ENCODE data around the gene KCNIP1.

GRCh38 chr5:170525470-170526211, 21.8 kb downstream of the KCNIP1 start:
- TF ChIP-seq CTCF (IDR thresholded peaks at IDR 0.05) (no peak), POLR2A (IDR thresholded peaks at IDR 0.05) (no peak)
